ENCODE measurements around the gene GON4L.
"Not testable (repeated sequence)": the region's sequence is repeated elsewhere in the genome, so short reads cannot be mapped to it uniquely, and the experiment has no call there.

GON4L gene

DNA sequence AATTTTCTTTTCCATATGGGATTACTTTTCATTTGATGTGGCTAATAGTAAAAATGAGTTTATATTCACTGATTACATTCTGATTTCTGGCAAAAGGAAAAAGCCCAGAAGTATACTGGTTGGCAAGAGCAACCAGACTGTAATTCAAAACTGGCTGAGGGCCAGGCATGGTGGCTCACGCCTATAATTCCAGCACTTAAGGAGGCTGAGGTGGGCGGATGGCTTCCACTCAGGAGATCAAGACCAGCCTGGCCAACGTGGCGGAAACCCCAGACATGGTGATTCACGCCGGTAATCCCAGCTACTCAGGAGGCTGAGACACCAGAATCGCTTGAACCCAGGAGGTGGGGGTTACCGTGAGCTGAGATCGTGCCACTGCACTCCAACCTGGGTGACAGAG, 16.8 kb upstream of the GON4L start:
- DNase-seq = no peak

- no peak for DNase-seq
Measured at GRCh38 chr1:155872527-155872926, 15.5 kb upstream of the GON4L start.

GRCh38 chr1:155871390-155871789, 14.4 kb upstream of the GON4L start:
- DNase-seq = no peak

DNA sequence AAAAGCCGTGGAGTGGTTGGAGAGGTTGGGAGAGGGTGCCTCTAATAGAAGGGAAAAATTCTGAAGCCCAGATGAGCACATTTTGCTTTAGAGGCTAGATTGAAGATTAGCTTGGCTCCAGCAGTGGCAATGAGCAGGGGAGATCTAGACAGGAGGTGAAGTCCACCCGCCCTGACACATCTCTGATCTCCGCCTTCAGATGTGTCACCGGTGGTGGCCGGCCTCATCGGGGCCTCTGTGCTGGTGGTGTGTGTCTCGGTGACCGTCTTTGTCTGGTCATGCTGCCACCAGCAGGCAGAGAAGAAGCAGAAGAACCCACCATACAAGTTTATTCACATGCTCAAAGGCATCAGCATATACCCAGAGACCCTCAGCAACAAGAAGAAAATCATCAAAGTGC, 10.8 kb upstream of the GON4L start:
- no peak for DNase-seq

GRCh38 chr1:155864393-155864792, 7.4 kb upstream of the GON4L start:
- DNase-seq = no peak

DNA sequence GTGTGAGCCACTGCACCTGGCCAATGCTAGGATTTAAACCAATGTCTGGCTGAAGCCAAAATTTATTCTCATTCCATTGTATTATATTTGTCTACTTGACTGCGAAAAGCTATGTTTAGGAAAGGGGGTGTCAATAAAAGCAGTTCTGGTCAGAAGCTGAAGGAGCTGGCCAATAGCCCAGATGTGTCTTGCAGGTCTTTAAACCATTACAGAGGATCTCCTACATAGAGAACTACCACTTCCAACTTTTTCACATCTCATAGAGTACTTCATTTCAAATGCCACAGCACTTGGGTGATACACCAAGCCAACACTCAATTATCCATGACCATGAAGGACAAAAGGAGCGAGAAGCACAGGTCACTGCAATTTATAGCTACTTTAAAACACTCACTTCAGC, 4.9 kb upstream of the GON4L start:
- no peak for DNase-seq

GRCh38 chr1:155860970-155861510, 4.0 kb upstream of the GON4L start:
- no peak for DNase-seq

- peak; percentile 58 to 68 for DNase-seq
Measured at GRCh38 chr1:155859881-155860871, 3.2 kb upstream of the GON4L start.

DNA sequence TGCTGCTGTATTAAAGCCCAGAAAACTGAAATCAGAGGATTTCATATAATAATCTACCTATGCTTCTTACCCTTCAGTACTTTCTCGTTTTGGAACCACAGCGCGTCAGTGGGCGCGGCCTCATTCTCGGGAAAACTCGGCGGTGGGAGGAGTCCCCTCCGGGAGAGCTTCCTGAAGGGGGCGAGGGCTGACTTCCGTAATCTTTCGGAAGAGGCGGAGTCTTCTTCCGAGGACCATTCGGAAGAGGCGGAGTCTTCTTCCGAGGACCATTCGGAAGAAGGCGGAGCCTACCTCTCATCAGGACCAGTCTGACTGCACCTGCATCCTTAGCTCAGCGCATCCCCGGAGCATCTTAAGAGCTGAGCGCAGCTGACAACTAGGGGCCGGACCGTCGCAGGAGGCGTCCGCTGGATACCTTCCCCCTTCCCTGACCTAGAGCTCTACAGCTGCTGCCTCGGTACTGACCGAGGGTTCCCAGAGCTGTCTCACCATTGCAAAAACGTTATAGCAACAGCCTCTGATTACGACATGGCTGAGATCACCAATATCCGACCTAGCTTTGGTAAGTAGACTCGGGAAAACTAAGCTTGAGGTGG, 2.3 kb upstream of the GON4L start, which contains the start of gene SYT11:
TSS of gene SYT11 (plus strand) at position 334 of the 596 bp plus-strand sequence. CDS start at position 529, 195 bp downstream.
- peak; percentile 81 to 82 for DNase-seq

DNA sequence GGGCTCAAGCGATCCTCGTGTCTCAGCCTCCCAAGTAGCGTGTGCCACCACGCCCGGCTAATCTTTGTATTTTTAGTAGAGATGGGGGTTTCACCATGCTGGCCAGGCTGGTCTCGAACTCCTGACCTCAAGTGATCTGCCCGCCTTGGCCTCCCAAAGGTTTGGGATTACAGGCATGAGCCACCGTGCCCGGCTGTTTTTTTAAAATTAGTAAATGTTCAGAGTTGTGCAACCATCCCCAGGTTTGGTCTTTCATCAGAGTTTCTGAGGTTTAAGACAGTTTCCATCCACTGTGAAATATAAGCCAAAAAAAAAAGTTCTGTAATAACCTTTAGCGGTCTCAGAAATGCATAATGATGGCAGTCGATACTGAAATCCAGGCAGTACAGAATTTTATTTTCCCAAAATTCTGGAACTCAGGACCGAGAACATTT, 1.8 kb upstream of the GON4L start:
- DNase-seq = peak in 1 of 2 donors; percentile 22

GRCh38 chr1:155856257-155856974, 598 bp downstream of the GON4L start:
- DNase-seq = no peak

DNA sequence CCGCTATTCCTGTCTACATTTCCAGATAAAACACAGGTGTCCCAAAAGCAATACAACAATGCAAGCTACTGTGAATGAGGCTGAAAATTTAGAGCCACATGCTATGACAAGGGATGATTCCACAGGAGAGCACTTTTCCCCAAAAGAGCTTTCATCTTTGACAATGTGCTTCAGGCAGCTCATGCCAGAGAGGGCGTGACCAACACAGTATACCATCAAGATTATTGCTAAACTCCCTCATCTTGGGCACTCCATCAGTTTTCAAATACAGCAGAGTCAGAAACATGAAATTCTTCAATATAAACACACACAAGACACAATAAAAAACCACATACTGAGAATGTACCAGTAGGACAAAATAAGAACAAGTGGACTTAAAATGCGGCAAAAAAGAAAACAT, 6.7 kb downstream of the GON4L start:
- DNase-seq = no peak

DNA sequence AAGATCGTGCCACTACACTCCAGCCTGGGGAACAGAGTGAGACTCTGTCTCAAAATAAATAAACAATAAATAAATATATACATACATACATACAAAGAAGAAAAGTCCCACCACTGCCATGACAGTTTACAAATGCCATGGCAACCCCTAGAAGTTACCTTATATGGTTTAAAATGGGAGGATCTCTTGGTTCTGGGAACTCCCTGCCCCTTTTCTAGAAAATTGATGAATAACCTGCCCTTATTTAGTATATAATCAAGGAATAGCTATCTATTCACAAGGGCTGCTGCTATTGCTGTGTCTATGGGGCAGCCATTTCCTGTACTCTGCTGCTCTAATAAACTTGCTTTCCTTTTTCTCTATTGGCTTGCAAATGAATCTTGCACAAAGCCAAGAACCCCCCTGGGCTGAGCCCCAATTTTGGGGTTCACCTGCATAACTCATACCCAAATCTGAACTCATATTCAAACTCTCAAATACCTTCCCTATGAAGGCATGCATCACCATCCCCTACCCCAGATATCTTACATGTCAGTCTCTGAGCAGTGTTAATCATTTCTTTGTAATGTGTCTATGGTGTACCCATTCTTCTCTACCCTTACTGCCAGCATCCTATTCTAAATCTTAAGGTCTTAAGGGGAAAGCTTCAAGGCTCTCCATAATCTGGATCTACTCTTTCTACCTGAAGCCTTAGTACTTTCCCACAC, 9.0 kb downstream of the GON4L start:
- DNase-seq = no peak

- no peak for DNase-seq
Measured at GRCh38 chr1:155844860-155845421, 12.1 kb downstream of the GON4L start.

DNA sequence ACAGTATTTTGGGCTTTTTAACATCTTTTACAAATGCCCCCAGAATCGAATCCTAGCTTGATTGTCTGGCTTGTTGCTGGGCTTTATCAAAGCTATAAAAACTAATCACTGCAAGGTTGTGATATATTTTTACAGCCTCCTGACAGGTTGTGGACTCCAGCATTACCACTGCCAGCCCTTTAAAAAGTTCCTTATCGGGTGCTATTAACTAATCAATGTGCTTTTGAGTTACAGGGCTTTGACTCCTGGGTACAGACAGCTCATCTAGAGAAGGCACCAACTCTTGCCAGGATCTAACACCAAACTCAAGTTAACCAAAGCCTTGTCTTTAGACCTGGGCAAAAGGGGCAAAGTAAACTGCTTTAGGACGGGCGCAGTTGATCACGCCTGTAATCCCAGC, 16.6 kb downstream of the GON4L start:
- no peak for DNase-seq

DNA sequence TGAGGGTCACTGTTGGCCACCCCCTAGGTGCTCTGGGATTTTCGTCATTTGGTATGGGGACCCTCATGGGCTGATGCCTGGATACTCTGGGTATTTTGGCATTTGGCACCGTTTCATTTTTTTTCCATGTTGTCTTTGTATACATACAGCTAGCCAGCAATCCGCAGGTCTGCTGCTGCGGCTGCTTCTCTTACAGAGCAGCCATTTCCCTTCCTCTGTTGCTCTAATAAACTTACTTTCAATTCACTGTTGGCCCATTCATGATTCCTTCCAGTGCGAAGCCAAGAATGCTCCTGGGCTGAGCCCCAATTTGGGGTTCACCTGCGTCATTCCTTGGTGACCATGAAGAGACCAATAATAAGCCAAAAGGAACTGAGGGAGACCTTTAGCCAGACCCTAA, 21.5 kb downstream of the GON4L start:
- DNase-seq = no peak

- not testable (repeated sequence) for DNase-seq
Measured at GRCh38 chr1:155834927-155835399, 22.1 kb downstream of the GON4L start.

- DNase-seq = peak in 1 of 2 donors; percentile 36
Measured at GRCh38 chr1:155834296-155834926, 22.6 kb downstream of the GON4L start.

DNA sequence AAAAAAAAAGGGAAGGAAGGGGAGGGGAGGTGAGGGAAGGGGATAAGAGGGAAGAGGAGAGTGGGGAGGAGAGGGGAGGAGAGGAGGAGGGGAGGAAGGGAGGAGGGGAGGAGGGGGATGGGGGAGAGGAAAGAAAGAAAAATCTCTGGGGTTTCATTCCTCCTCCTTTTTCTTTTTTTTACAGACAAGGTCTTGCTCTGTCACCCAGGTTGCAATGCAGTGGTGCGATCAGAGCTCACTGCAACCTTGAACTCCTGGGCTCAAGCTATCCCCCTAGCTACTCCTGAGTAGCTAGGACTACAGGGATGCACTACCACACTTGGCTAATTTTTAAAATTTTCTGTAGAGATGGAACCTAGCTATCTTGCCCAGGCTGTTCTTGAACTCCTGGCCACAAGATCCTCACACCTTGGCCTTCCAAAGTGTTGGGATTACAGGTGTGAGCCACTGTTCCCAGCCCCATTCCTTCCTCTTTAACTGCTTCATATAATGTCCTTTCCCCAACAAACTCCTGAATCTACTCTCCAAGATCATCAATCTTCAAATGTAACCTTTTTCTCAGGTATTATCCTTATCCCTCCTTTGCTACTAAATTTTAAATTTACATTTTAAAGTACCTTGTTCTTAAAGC, 23.2 kb downstream of the GON4L start:
- no peak for DNase-seq

DNA sequence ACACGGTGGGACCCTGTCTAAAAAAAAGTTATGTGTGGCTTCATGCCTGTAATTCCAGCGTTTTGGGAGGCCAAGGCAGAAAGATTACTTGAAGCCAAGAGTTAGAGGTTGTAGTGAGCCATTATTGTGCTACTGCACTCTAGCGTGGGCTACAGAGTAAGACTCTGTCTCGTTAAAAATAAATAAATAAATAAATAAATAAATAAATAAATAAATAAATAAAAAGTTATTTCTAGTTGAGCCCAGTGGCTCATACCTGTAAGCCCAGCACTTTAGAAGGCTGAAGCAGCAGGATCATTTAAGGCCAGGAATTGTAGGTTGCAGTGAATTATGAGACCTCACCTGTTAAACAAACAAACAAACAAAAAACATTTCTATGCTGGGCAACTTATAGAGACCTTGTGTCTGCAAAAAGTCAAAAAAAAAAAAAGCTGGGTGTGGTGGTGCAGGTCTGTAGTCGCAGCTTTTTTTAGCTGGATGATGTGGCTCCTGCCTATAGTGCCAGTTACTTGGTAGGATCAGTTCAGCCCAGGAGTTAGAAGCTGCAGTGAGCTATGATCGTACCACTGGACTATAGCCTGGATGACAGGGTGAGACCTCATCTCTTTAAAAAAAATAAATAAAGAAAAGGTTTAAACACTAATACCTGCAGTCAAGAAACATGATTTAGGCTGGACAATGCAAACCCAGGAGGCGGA, 25.6 kb downstream of the GON4L start:
- DNase-seq = no peak

Data from bone marrow (tissue), 2 donors.